Astrocyte (in vitro differentiated cells and primary cell): ENCODE measurements around the gene NDUFV1.

Experiments used
- CTCF ChIP-seq: IDR thresholded peaks from 2 replicates; pipeline ENCODE4 v1.5.1; 2011; ENCODE audit warnings: low read depth, mild to moderate bottlenecking, inconsistent platforms, low read length, moderate library complexity; ENCODE audit not compliant: insufficient read depth
- EZH2 ChIP-seq: IDR thresholded peaks from 2 replicates; pipeline ENCODE4 v1.6.1; 2012; ENCODE audit warnings: mild to moderate bottlenecking, low read length, inconsistent platforms; ENCODE audit not compliant: insufficient read depth

GRCh38 chr11:67581469-67581868 is 25.3 kb upstream of the NDUFV1 start:
- TF ChIP-seq CTCF (no peak), EZH2 (no peak)
